ENCODE measurements around the gene SNRPE. TPM values are rescaled to one million over a fixed set of nuclear protein-coding genes. Genes with fewer than 3 reads are reported as not detected.

SNRPE gene
- total and polyA plus RNA-seq, 4 donors: 12.9 to 128 (median 36.4) TPM

GRCh38 chr1:203914292-203914691 lies 52.9 kb downstream of the SNRPE start:
- Histone ChIP-seq H3K27me3 (ENCODE audit: control insufficient read depth in 4 of 4, insufficient read depth in 4 of 4, low read length in 3 of 4) (no peaks in the 10 kb centered on the region), H3K9me3 (ENCODE audit: control insufficient read depth in 4 of 4, low read length in 3 of 4) (no peaks in the 10 kb centered on the region), H3K36me3 (ENCODE audit: control insufficient read depth in 4 of 4, insufficient read depth in 3 of 4, low read depth in 1 of 4, low read length in 3 of 4) (no peaks in the 10 kb centered on the region), H3K9ac (ENCODE audit: low read depth in 1 of 2, low read length in 2 of 2) (no peak overlapping the region), H3K27ac (ENCODE audit: low read depth in 1 of 2, low read length in 2 of 2) (no peak overlapping the region), H3K4me3 (ENCODE audit: low read depth in 1 of 3, low read length in 3 of 3) (no peak overlapping the region), H3K4me1 (ENCODE audit: control insufficient read depth in 4 of 4, insufficient read depth in 4 of 4, low read length in 3 of 4) (peaks cover 0 to 10% (median 7%) of the 10 kb centered on the region in 4 donors)
- TF ChIP-seq GABPA (IDR thresholded peaks at IDR 0.05 in 1 of 2, conservative IDR thresholded peaks at IDR 0.05 in 1 of 2): no peak
- TF ChIP-seq ATF3 (IDR thresholded peaks at IDR 0.05): no peak
- peak; percentile 51 for TF ChIP-seq ZBTB33 (IDR thresholded peaks at IDR 0.05)
- TF ChIP-seq, protein P1, sequence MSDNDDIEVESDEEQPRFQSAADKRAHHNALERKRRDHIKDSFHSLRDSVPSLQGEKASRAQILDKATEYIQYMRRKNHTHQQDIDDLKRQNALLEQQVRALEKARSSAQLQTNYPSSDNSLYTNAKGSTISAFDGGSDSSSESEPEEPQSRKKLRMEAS (IDR thresholded peaks at IDR 0.05): peak; percentile 26
- TF ChIP-seq RAD21 (IDR thresholded peaks at IDR 0.05): peak; percentile 17 to 49
- no peak for TF ChIP-seq NR2F2 (IDR thresholded peaks at IDR 0.05)
- peak; percentile 51 to 70 for TF ChIP-seq JUND (IDR thresholded peaks at IDR 0.05)
- peak; percentile 38 for TF ChIP-seq SP1 (IDR thresholded peaks at IDR 0.05)
- TF ChIP-seq FOXA2 (IDR thresholded peaks at IDR 0.05): peak; percentile 56
- TF ChIP-seq TAF1 (conservative IDR thresholded peaks at IDR 0.05): no peak
- peak in 1 of 2 donors; percentile 11 for TF ChIP-seq EGR1 (IDR thresholded peaks at IDR 0.05; ENCODE audit: low read depth in 2 of 2)
- TF ChIP-seq HNF4G (IDR thresholded peaks at IDR 0.05): no peak
- TF ChIP-seq, protein P2, sequence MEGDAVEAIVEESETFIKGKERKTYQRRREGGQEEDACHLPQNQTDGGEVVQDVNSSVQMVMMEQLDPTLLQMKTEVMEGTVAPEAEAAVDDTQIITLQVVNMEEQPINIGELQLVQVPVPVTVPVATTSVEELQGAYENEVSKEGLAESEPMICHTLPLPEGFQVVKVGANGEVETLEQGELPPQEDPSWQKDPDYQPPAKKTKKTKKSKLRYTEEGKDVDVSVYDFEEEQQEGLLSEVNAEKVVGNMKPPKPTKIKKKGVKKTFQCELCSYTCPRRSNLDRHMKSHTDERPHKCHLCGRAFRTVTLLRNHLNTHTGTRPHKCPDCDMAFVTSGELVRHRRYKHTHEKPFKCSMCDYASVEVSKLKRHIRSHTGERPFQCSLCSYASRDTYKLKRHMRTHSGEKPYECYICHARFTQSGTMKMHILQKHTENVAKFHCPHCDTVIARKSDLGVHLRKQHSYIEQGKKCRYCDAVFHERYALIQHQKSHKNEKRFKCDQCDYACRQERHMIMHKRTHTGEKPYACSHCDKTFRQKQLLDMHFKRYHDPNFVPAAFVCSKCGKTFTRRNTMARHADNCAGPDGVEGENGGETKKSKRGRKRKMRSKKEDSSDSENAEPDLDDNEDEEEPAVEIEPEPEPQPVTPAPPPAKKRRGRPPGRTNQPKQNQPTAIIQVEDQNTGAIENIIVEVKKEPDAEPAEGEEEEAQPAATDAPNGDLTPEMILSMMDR (IDR thresholded peaks at IDR 0.05; ENCODE audit: low read depth, low read length, missing input control): no peak
- TF ChIP-seq RXRA (IDR thresholded peaks at IDR 0.05): peak; percentile 49 to 63
- TF ChIP-seq HNF4A (conservative IDR thresholded peaks at IDR 0.05): peak; percentile 70 to 72
- no peak for TF ChIP-seq REST (IDR thresholded peaks at IDR 0.05)
- peak; percentile 55 for TF ChIP-seq FOXA1 (IDR thresholded peaks at IDR 0.05)
- peak; percentile 45 for TF ChIP-seq YY1 (IDR thresholded peaks at IDR 0.05)
- no peak for DNase-seq (ENCODE audit: low spot score)
- WGBS: 53% methylated on average over 3 of the region's 3 CpGs
